Measurements from ENCODE around the gene TTC31. TPM values are rescaled to one million over a fixed set of nuclear protein-coding genes. Genes with fewer than 3 reads are reported as not detected.
A peak's percentile ranks its signal among the peaks of the same experiment; 100 is the strongest.

The TTC31 gene
- total and polyA plus RNA-seq, 4 donors = 9.9 to 26.4 (median 15.8) TPM

GRCh38 chr2:74500578-74500946, 17.7 kb downstream of the TTC31 start:
- H3K4me3 ChIP-seq (ENCODE audit: low read depth in 1 of 3, low read length in 3 of 3) = no peak overlapping the region
- H3K27ac ChIP-seq (ENCODE audit: low read depth in 1 of 2, low read length in 2 of 2) = no peak overlapping the region
- peaks cover 0 to 5% (median under 1%) of the 10 kb centered on the region in 4 donors for H3K36me3 ChIP-seq (ENCODE audit: control insufficient read depth in 4 of 4, insufficient read depth in 3 of 4, low read depth in 1 of 4, low read length in 3 of 4)
- peaks cover 22 to 84% (median 69%) of the 10 kb centered on the region in 4 donors for H3K4me1 ChIP-seq (ENCODE audit: control insufficient read depth in 4 of 4, insufficient read depth in 4 of 4, low read length in 3 of 4)
- no peaks in the 10 kb centered on the region for H3K27me3 ChIP-seq (ENCODE audit: control insufficient read depth in 4 of 4, insufficient read depth in 4 of 4, low read length in 3 of 4)
- H3K9me3 ChIP-seq (ENCODE audit: control insufficient read depth in 4 of 4, low read length in 3 of 4) = no peaks in the 10 kb centered on the region
- DNase-seq (ENCODE audit: low spot score) = no peak
- TF ChIP-seq ZBTB33 (IDR thresholded peaks at IDR 0.05) (no peak), FOXA2 (IDR thresholded peaks at IDR 0.05) (no peak), JUND (IDR thresholded peaks at IDR 0.05) (no peak), HNF4A (conservative IDR thresholded peaks at IDR 0.05) (no peak), RAD21 (IDR thresholded peaks at IDR 0.05) (no peak), GABPA (IDR thresholded peaks at IDR 0.05 in 1 of 2, conservative IDR thresholded peaks at IDR 0.05 in 1 of 2) (no peak), FOXA1 (IDR thresholded peaks at IDR 0.05) (no peak), MAX (IDR thresholded peaks at IDR 0.05) (no peak), SP1 (IDR thresholded peaks at IDR 0.05) (no peak), ATF3 (IDR thresholded peaks at IDR 0.05) (no peak), RXRA (IDR thresholded peaks at IDR 0.05) (no peak)
- H3K9ac ChIP-seq (ENCODE audit: low read depth in 1 of 2, low read length in 2 of 2) = no peak overlapping the region

GRCh38 chr2:74501335-74502071, 18.6 kb downstream of the TTC31 start:
- H3K9me3 ChIP-seq (ENCODE audit: control insufficient read depth in 4 of 4, low read length in 3 of 4) = no peaks in the 10 kb centered on the region
- peak overlapping the region in 2 of 3 donors; percentile 76 to 97 for H3K4me3 ChIP-seq (ENCODE audit: low read depth in 1 of 3, low read length in 3 of 3)
- TF ChIP-seq HNF4A (conservative IDR thresholded peaks at IDR 0.05) (no peak), REST (IDR thresholded peaks at IDR 0.05) (peak; percentile 93)
- no peak overlapping the region for H3K9ac ChIP-seq (ENCODE audit: low read depth in 1 of 2, low read length in 2 of 2)
- H3K27ac ChIP-seq (ENCODE audit: low read depth in 1 of 2, low read length in 2 of 2) = peak overlapping the region in 1 of 2 donors; percentile 93
- H3K36me3 ChIP-seq (ENCODE audit: control insufficient read depth in 4 of 4, insufficient read depth in 3 of 4, low read depth in 1 of 4, low read length in 3 of 4) = peaks cover 0 to 6% (median 4%) of the 10 kb centered on the region in 4 donors
- H3K4me1 ChIP-seq (ENCODE audit: control insufficient read depth in 4 of 4, insufficient read depth in 4 of 4, low read length in 3 of 4) = peaks cover 24 to 87% (median 72%) of the 10 kb centered on the region in 4 donors
- no peaks in the 10 kb centered on the region for H3K27me3 ChIP-seq (ENCODE audit: control insufficient read depth in 4 of 4, insufficient read depth in 4 of 4, low read length in 3 of 4)
- 48% methylated on average over 18 of the region's 18 CpGs for WGBS
- DNase-seq (ENCODE audit: low spot score) = no peak
